GM21619 (cell line): Measurements from ENCODE around the gene HTT.
"Not testable (repeated sequence)": the region's sequence is repeated elsewhere in the genome, so short reads cannot be mapped to it uniquely, and the experiment has no call there.

Experiments used
- ATAC-seq: cut with Tn5 transposase; IDR thresholded peaks from one replicate; pipeline ENCODE4 v1.9.1; 2021; ENCODE audit not compliant: unreplicated experiment

The HTT gene

GRCh38 chr4:3075652-3075981 is 1.1 kb downstream of the HTT start:
- ATAC-seq = no peak

DNA sequence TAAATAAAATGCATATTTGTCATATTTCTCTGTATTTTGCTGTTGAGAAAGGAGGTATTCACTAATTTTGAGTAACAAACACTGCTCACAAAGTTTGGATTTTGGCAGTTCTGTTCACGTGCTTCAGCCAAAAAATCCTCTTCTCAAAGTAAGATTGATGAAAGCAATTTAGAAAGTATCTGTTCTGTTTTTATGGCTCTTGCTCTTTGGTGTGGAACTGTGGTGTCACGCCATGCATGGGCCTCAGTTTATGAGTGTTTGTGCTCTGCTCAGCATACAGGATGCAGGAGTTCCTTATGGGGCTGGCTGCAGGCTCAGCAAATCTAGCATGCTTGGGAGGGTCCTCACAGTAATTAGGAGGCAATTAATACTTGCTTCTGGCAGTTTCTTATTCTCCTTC is 3.3 kb downstream of the HTT start:
- ATAC-seq = peak; percentile 31

GRCh38 chr4:3079694-3080123 is 5.2 kb downstream of the HTT start:
- ATAC-seq = peak; percentile 29

DNA sequence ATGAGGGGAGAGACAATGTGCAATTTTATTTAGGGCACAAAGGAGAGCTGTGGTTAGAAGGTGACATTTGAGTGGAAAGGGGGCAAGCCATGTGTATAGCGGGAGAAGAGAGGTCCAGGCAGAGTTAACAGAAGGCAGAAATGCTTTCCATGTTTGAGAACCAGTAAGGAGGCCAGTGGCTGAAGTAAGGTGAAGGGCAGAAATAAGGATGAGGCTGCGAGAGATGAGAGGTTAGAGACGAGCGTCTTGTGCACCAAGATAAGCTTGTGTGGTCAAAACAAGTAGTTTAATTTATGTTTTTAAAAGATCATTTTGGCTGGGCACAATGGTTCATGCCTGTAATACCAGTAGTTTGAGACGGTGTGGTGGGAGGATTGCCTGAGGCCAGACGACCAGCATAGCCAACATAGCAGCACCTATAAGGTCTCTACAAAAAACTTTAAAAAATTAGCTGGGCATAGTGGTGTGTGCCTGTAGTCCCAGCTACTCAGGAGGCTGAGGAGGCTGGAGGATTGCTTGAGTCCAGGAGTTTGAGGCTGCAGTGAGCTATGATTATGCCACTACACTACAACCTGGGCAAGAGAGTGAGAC is 8.5 kb downstream of the HTT start:
- no peak for ATAC-seq

DNA sequence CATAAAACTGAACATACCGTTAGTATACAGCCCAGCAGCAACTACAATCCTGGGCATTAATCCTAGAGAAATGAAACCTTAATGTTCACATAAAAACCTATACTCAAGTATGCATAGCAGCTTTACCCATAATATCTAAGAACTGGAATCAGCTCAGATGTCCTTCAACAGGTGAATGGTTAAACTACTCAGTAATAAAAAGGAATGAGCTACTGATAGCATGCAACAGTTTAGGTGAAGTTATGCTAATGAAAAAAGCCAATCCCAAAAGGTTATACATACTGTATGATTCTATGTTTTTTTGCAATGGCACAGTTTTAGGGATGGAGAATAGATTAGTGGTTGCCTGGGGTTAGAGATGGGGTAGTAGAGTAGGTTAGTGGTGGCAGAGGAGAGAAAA is 9.3 kb downstream of the HTT start:
- no peak for ATAC-seq

GRCh38 chr4:3085948-3086670 is 11.6 kb downstream of the HTT start:
- ATAC-seq = no peak

- no peak for ATAC-seq
These were observed 12.8 kb downstream of the HTT start for GRCh38 chr4:3087115-3087797.

- no peak for ATAC-seq
These were observed 17.0 kb downstream of the HTT start for GRCh38 chr4:3091464-3091863.

DNA sequence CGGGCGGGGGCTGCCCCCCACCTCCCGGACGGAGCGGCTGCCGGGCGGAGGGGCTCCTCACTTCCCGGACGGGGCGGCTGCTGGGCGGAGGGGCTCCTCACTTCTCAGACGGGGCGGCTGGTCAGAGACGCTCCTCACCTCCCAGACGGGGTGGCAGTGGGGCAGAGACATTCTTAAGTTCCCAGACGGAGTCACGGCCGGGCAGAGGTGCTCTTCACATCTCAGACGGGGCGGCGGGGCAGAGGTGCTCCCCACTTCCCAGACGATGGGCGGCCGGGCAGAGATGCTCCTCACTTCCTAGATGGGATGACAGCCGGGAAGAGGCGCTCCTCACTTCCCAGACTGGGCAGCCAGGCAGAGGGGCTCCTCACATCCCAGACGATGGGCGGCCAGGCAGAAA is 20.2 kb downstream of the HTT start:
- ATAC-seq = not testable (repeated sequence)

DNA sequence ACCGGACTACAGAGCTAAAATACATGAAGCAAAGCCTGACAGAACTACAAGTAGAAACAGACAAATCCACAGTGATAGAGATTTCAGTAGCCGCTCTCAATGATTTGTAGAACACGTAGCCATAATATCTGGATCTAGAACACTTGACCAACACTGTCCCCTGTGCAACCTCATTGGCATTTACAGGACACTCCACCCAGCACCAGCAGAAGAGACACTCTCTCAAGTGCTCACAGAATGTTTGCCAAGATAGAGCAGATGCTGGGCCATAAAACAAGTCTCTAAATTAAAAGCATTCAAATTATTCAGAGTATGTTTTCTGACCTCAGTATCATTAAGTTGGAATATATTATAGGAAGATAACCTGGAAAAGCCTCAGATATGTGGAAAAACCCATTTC is 21.7 kb downstream of the HTT start:
- no peak for ATAC-seq

DNA sequence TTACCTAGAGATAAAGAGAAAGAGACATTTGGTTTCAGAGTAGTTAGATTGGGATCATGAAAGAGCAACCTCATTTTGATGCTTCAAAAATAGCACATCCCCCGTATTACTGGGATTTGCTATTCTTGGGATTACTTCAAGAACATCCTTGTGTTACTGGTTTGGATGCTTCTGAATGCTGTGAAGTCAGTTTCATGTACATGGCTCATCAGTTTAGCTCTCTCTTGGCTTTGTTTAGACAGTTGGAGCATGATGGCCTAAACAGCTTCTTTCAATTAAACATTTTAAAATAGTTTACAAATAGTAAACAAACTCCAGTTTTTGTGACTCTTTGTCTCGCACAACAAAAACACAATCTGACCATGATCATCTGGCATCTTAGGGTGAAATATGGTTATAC is 23.9 kb downstream of the HTT start:
- no peak for ATAC-seq

DNA sequence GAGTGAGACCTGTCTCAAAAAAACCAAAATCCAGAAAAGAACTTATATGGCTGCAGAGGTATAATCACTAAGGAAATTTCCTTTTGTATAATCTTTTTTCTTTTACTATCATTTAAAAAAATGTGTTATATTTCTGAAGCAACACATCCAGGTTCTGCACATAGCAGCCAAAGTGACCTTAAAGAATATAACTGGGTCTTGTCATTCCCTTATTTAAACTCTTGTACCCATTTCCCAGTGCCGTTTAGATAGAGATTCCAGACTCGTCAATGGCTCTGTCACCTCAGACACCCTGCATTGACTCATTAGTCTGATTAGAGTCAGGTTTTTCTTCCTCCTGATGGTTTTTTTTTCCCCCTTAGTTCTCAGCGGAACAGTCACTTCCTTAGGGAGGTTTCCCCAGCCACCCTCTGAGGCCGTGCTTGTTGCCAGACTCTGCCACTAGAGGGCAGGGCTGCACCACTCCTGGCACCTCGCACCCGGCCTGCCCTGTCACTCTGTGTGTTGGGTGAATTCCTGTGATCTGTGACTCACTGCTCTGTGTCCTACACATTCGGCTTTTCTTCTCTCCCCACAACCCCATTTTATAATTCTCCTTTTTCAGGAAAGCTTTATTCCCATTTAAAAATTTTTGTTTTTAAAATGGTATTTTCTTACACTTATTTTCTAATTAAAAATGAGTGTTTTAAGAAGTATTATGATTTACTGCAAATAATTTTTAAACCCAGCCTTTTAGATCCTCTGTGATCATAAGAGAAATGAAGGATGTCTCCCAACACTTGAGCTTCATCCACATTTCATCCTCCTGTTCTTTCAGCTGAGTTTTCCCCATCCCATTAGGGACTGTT is 32.1 kb downstream of the HTT start:
- peak; percentile 96 for ATAC-seq

- ATAC-seq = no peak
These were observed 32.8 kb downstream of the HTT start for GRCh38 chr4:3107271-3107670.

DNA sequence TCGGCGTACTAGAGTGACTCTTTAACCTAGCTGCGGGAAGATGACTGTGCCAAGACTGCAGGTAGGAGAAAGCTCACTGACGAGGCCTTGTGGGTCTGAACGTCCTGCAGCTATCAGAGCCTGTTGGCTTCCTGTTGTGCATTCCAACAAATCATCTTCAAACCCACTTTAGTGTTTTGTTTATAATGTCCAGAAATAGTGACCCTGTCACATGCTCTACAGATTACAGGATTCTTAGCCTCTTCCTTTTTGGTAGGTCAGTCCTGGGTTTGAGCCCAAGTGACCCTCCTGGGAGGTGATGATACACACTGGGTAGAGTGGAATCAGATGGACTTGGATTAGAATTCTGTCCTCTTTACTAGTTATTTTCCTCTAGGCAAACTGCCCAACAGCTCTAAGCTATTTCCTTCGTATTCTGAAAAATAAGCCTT is 33.2 kb downstream of the HTT start:
- ATAC-seq = no peak

DNA sequence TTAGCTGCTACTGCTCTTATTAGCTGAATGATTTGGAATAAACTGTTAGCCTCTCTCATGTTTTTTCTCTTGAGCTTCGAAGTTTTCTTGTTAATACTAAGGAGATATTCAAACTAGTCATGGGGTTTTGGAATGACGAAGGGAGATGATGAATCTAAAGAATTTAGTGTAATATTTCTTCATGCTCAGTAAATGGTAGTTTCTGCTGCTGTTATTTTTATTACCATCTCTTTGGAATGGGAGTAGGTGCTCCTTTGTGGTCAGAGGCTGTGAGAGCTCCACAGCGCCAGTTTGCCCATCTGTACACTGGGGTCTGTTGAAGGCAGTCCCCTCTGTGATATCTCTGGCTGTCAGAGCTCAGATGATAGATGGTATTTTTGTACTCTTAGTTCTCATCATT is 33.7 kb downstream of the HTT start:
- no peak for ATAC-seq

DNA sequence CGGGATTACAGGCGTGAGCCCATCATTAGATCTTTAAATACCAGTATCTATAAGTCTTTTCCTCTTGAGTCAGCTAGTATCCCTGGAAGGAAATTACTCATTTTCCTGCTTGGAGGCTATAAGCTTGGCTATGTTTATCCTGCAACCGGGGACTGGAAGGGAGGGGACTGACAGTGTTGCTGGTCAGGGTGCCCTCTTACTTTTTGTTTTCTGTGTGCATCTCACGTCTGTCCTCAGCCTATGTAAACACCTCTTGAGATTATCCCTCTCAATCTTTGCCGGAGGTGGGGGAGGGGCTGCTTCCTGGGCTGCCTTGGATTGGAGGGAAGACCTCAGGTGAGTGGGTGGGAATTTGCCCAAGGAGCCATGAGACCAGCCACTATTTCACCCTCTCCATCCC is 37.0 kb downstream of the HTT start:
- no peak for ATAC-seq

- no peak for ATAC-seq
These were observed 37.7 kb downstream of the HTT start for GRCh38 chr4:3112201-3112600.

- ATAC-seq = no peak
These were observed 38.4 kb downstream of the HTT start for GRCh38 chr4:3112609-3113469.

GRCh38 chr4:3114377-3114776 is 39.9 kb downstream of the HTT start:
- ATAC-seq = no peak

DNA sequence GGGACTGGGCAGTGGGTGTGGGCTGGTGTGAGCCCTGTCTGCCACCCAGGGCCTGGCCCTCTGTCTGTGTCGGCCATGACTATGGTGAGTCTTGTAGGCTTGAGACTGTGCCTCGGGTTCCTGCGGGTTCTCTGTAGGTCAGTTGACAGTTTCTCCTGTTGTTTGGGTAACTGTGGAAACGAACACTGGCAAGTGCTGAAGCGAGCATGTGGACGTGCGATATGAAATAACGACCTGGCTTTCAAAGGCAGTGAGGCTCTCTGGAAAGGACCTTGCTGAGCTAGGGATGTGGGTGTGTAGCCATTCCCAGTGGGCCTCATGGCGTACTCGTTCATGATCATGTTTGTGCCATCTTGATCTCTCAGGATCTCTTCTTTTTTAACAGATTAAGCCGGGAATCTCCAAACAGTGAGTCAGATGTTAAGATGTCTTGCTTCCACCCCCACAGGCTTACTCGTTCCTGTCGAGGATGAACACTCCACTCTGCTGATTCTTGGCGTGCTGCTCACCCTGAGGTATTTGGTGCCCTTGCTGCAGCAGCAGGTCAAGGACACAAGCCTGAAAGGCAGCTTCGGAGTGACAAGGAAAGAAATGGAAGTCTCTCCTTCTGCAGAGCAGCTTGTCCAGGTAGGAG is 41.3 kb downstream of the HTT start:
- no peak for ATAC-seq
